ENCODE results near the gene PCDH18.
A peak's percentile ranks its signal among the peaks of the same experiment; 100 is the strongest.
"Not testable (repeated sequence)": the region's sequence is repeated elsewhere in the genome, so short reads cannot be mapped to it uniquely, and the experiment has no call there.

PCDH18 gene

GRCh38 chr4:137531986-137532868 lies at the start of gene PCDH18:
Gene PCDH18 (minus strand): TSS chr4:137532494. CDS start chr4:137532088, 406 bp downstream.
- FAIRE-seq = peak; percentile 46

- FAIRE-seq = no peak
Measured at GRCh38 chr4:137576446-137576845, 44.2 kb upstream of the PCDH18 start.

- FAIRE-seq = no peak
Measured at GRCh38 chr4:137572647-137573046, 40.4 kb upstream of the PCDH18 start.

- no peak for FAIRE-seq
Measured at GRCh38 chr4:137572163-137572562, 39.9 kb upstream of the PCDH18 start.

- no peak for FAIRE-seq
Measured at GRCh38 chr4:137559801-137560200, 27.5 kb upstream of the PCDH18 start.

GRCh38 chr4:137558951-137559350 lies 26.7 kb upstream of the PCDH18 start:
- no peak for FAIRE-seq

GRCh38 chr4:137545461-137545861 lies 13.2 kb upstream of the PCDH18 start:
- FAIRE-seq = no peak

GRCh38 chr4:137543648-137544047 lies 11.4 kb upstream of the PCDH18 start:
- FAIRE-seq = no peak

GRCh38 chr4:137543198-137543597 lies 10.9 kb upstream of the PCDH18 start:
- FAIRE-seq = no peak

- FAIRE-seq = no peak
Measured at GRCh38 chr4:137541876-137542646, 9.8 kb upstream of the PCDH18 start.

- FAIRE-seq = no peak
Measured at GRCh38 chr4:137541181-137541580, 8.9 kb upstream of the PCDH18 start.

- no peak for FAIRE-seq
Measured at GRCh38 chr4:137540356-137540755, 8.1 kb upstream of the PCDH18 start.

GRCh38 chr4:137538526-137538925 lies 6.2 kb upstream of the PCDH18 start:
- FAIRE-seq = peak; percentile 15

GRCh38 chr4:137537807-137538206 lies 5.5 kb upstream of the PCDH18 start:
- not testable (repeated sequence) for FAIRE-seq

GRCh38 chr4:137536789-137537561 lies 4.7 kb upstream of the PCDH18 start:
- FAIRE-seq = no peak

GRCh38 chr4:137535718-137536117 lies 3.4 kb upstream of the PCDH18 start:
- no peak for FAIRE-seq

- FAIRE-seq = peak; percentile 50
Measured at GRCh38 chr4:137534516-137534915, 2.2 kb upstream of the PCDH18 start.

GRCh38 chr4:137533855-137534254 lies 1.6 kb upstream of the PCDH18 start:
- FAIRE-seq = no peak

GRCh38 chr4:137532869-137533236 lies 559 bp upstream of the PCDH18 start:
- FAIRE-seq = no peak

GRCh38 chr4:137531168-137531985 lies 917 bp downstream of the PCDH18 start:
- no peak for FAIRE-seq

GRCh38 chr4:137530176-137530575 lies 2.1 kb downstream of the PCDH18 start:
- FAIRE-seq = no peak

GRCh38 chr4:137529432-137529831 lies 2.9 kb downstream of the PCDH18 start:
- FAIRE-seq = no peak
